Thyroid gland (tissue), 4 donors: ENCODE results near the gene LDLR.

Source experiments
- POLR2A ChIP-seq, 2 donors: fragments of 450-650 bp; IDR thresholded peaks; one replicate each; pipeline ENCODE4 v1.6.1; 2017; ENCODE audit warnings: antibody characterized with exemption in 2 of 2, mild to moderate bottlenecking in 2 of 2, moderate library complexity in 1 of 2
- TF ChIP-seq, protein P1 (sequence below), 6 experiments: fragments of 200-600 bp in 3 of 6; fragments of 450-650 bp in 3 of 6; sonication (generic) in 3 of 6; IDR thresholded peaks; one replicate each; pipeline ENCODE4 v1.5.1; 2016 to 2019; ENCODE audit warnings: antibody characterized with exemption in 6 of 6, mild to moderate bottlenecking in 2 of 6, inconsistent platforms in 1 of 6, moderate library complexity in 1 of 6

GRCh38 chr19:11145536-11145924, 56.3 kb downstream of the LDLR start:
- TF ChIP-seq POLR2A (IDR thresholded peaks at IDR 0.05): no peak
- TF ChIP-seq, protein P1, sequence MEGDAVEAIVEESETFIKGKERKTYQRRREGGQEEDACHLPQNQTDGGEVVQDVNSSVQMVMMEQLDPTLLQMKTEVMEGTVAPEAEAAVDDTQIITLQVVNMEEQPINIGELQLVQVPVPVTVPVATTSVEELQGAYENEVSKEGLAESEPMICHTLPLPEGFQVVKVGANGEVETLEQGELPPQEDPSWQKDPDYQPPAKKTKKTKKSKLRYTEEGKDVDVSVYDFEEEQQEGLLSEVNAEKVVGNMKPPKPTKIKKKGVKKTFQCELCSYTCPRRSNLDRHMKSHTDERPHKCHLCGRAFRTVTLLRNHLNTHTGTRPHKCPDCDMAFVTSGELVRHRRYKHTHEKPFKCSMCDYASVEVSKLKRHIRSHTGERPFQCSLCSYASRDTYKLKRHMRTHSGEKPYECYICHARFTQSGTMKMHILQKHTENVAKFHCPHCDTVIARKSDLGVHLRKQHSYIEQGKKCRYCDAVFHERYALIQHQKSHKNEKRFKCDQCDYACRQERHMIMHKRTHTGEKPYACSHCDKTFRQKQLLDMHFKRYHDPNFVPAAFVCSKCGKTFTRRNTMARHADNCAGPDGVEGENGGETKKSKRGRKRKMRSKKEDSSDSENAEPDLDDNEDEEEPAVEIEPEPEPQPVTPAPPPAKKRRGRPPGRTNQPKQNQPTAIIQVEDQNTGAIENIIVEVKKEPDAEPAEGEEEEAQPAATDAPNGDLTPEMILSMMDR (IDR thresholded peaks at IDR 0.05): no peak
